Omental fat pad (tissue), 4 donors: ENCODE results near the gene GRK1. TPM values are rescaled to one million over a fixed set of nuclear protein-coding genes. Genes with fewer than 3 reads are reported as not detected.

Experiments used
- ATAC-seq: fragments of 150-250 bp; one replicate; pipeline ENCODE4 v1.9.1; 2016; ENCODE audit warnings: mild to moderate bottlenecking, moderate library complexity; ENCODE audit not compliant: low FRiP score
- DNase-seq: peaks from one replicate; pipeline ENCODE4 v3.0.0-alpha.2; 2019; ENCODE audit warnings: low spot score
- total RNA-seq, 4 donors: library from RNA; depleted of rRNA; stranded (reverse); fragments of >200 nt; gene quantifications; one replicate each; pipeline ENCODE4 v1.1.0, GENCODE V29; 2016
- TF ChIP-seq, protein P1 (sequence below), 3 donors: fragments of 450-650 bp; IDR thresholded peaks; one replicate each; pipeline ENCODE4 v1.5.1; 2016 to 2017; ENCODE audit warnings: antibody characterized with exemption in 3 of 3, mild to moderate bottlenecking in 3 of 3, moderate library complexity in 2 of 3

GRK1 gene
- total RNA-seq, 4 donors from 2014 or later: not detected

GRCh38 chr13:113726961-113727411 lies 60.0 kb downstream of the GRK1 start:
- no peak for DNase-seq
- ATAC-seq: no peak
- TF ChIP-seq, protein P1, sequence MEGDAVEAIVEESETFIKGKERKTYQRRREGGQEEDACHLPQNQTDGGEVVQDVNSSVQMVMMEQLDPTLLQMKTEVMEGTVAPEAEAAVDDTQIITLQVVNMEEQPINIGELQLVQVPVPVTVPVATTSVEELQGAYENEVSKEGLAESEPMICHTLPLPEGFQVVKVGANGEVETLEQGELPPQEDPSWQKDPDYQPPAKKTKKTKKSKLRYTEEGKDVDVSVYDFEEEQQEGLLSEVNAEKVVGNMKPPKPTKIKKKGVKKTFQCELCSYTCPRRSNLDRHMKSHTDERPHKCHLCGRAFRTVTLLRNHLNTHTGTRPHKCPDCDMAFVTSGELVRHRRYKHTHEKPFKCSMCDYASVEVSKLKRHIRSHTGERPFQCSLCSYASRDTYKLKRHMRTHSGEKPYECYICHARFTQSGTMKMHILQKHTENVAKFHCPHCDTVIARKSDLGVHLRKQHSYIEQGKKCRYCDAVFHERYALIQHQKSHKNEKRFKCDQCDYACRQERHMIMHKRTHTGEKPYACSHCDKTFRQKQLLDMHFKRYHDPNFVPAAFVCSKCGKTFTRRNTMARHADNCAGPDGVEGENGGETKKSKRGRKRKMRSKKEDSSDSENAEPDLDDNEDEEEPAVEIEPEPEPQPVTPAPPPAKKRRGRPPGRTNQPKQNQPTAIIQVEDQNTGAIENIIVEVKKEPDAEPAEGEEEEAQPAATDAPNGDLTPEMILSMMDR (IDR thresholded peaks at IDR 0.05): no peak

DNA sequence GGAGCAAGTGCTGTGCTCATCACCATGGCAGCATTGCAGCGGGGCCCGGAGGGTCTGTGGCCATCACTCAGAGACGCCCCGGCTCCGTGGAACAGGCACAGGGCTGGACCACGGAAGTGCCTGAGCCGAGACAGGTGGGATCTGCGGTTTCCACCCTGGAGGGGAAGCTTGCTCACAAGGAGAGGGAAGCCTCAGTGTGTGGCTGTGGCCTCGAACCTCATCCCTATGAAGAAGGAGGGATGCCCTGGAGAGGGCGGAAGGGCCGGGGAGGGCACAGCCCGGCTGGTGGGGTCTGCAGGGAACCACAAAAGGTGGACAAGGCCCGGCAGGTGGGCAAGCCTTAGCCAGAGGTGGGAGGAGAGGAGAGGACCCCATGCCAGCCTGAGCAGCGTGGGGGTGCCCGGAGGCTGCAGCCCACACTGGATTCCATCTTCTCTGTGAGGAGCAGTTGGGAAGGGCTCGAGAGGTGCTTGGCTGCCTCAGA lies 61.6 kb downstream of the GRK1 start:
- ATAC-seq (no peak), DNase-seq (no peak)
- TF ChIP-seq, protein P1 (IDR thresholded peaks at IDR 0.05): no peak

GRCh38 chr13:113729187-113730019 lies 62.4 kb downstream of the GRK1 start:
- TF ChIP-seq, protein P1 (IDR thresholded peaks at IDR 0.05): no peak
- DNase-seq: no peak
- ATAC-seq: no peak

- TF ChIP-seq, protein P1 (IDR thresholded peaks at IDR 0.05): no peak
- ATAC-seq (no peak), DNase-seq (no peak)
These were observed 63.3 kb downstream of the GRK1 start for GRCh38 chr13:113730258-113730691.

DNA sequence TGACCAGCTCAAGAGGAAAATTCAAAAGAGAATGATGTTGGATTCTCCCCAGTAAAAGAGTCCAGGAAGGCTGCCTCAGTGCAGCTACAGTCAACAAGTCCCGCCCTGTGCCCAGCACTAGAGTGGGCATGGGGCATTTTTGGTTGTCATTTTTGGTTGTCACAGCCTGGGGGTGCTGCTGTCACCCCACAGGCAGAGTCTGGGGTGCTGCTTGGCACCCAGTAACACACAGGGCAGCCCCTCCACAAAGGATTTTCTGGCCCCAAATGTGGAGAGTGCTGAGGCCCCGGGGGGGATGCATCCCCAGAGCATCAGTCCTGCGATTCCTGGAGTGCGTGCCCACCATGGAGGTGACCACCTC lies 63.8 kb downstream of the GRK1 start:
- TF ChIP-seq, protein P1 (IDR thresholded peaks at IDR 0.05): no peak
- ATAC-seq (no peak), DNase-seq (no peak)

DNA sequence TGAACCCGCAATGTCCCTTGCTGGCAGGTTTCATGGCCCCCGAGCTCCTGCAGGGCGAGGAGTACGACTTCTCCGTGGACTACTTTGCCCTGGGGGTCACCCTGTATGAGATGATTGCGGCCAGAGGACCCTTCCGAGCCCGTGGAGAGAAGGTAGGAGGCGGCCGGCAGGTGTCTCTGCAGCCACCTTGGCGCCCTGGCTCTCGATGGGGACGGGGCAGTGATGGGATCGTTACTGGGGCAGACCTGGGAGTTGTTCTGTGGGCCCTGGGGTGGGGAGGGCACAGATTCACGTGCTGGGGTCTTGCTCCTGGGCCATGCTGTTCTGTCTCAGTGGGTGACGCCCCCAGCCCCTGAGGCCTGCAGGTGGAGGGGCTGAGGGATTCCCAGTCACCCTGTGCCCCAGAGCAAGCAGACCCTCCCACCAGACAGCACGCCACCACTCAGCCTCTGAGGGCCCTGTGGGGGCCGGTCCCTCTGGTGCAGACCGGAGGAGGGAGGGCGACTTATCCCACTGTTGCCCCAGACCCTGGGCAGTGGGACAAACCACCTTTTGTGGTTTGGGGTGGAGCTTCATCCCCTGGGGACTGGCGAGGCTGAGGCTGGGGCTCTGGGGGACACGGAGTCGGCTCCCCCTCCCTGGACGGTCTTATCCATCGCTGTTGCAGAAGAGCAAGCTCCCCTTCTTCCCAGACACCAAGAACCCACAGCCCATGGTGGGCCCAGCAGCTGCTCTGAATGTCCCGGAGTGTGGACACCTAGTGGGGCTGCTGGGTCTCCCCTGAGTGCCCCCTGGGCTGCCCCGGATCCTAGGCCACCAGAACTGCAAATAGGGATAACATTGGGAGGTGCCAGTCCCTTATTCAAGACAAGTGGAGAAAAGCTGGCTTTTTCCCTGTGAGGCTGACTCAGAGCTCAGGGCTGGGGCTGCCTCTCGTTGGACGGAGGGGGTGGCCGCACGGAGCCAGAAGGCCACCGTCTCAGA lies 64.5 kb downstream of the GRK1 start:
- ATAC-seq (no peak), DNase-seq (no peak)
- TF ChIP-seq, protein P1 (IDR thresholded peaks at IDR 0.05): no peak
